HEK293 (cell line): ENCODE measurements around the gene PGAP6.

ENCODE experiments used
- CTCF ChIA-PET: fragments of 350-600 bp; formaldehyde crosslinking; extraction: SDS; loops from one replicate; lab custom pipeline; 2021; ENCODE audit warnings: antibody characterized with exemption; lab: Yijun Ruan, JAX
- POLR2A ChIA-PET: fragments of 300-600 bp; formaldehyde crosslinking; extraction: SDS; loops from one replicate; lab custom pipeline; 2020; ENCODE audit warnings: antibody characterized with exemption, inconsistent platforms; lab: Yijun Ruan, JAX
- H3K27ac ChIP-seq: fragments of 200-500 bp; sonication (Bioruptor generic); 2 replicates; pipeline ENCODE4 v1.5.1; 2014; ENCODE audit warnings: low read depth, low read length, control low read depth, inconsistent platforms; ENCODE audit errors: extremely low read depth
- H3K36me3 ChIP-seq, 2 experiments: fragments of 200-500 bp in 1 of 2; sonication (Bioruptor generic) in 1 of 2; 1 replicate in 1 of 2; 2 replicates in 1 of 2; pipeline ENCODE4 v1.5.1; 2014 to 2017; ENCODE audit warnings: inconsistent platforms in 2 of 2, low read length in 2 of 2; ENCODE audit not compliant: control insufficient read depth in 2 of 2, insufficient read depth in 1 of 2
- H3K4me1 ChIP-seq: fragments of 200-500 bp; sonication (Bioruptor generic); 2 replicates; pipeline ENCODE4 v1.5.1; 2014; ENCODE audit warnings: mild to moderate bottlenecking, low read length, inconsistent platforms; ENCODE audit not compliant: control insufficient read depth, insufficient read depth
- H3K4me3 ChIP-seq: 2 replicates; pipeline ENCODE4 v1.5.1; 2011; ENCODE audit warnings: low read depth, mild to moderate bottlenecking, control low read depth, low read length, moderate library complexity
- H3K9me3 ChIP-seq: fragments of 200-500 bp; sonication (Bioruptor generic); 2 replicates; pipeline ENCODE4 v1.5.1; 2014; ENCODE audit warnings: low read depth, low read length, inconsistent platforms; ENCODE audit not compliant: control insufficient read depth, insufficient read depth
- BCL11B ChIP-seq: fragments of 450-650 bp; formaldehyde crosslinking; IDR thresholded peaks from 2 replicates; pipeline ENCODE4 v1.5.1; 2016; ENCODE audit warnings: low read depth, missing biosample characterization, missing genetic modification characterization
- HOXD13 ChIP-seq: sonication (generic); formaldehyde crosslinking; IDR thresholded peaks from 2 replicates; pipeline ENCODE4 v1.8.0; 2022; ENCODE audit warnings: missing genetic modification reagents, borderline replicate concordance
- IKZF3 ChIP-seq: fragments of 450-650 bp; IDR thresholded peaks from 2 replicates; pipeline ENCODE4 v1.5.0; 2018; ENCODE audit warnings: missing biosample characterization, mild to moderate bottlenecking, missing genetic modification characterization, moderate library complexity
- SCRT2 ChIP-seq: fragments of 450-650 bp; formaldehyde crosslinking; IDR thresholded peaks from 2 replicates; pipeline ENCODE4 v1.5.1; 2016; ENCODE audit warnings: missing biosample characterization, missing genetic modification characterization
- ZFP69B ChIP-seq: fragments of 450-650 bp; formaldehyde crosslinking; IDR thresholded peaks from 2 replicates; pipeline ENCODE4 v1.5.1; 2016; ENCODE audit warnings: missing biosample characterization, missing genetic modification characterization
- ZNF121 ChIP-seq: fragments of 450-650 bp; formaldehyde crosslinking; IDR thresholded peaks from 2 replicates; pipeline ENCODE4 v1.5.1; 2016; ENCODE audit warnings: missing biosample characterization, missing genetic modification characterization
- ZNF155 ChIP-seq: fragments of 450-650 bp; formaldehyde crosslinking; IDR thresholded peaks from 2 replicates; pipeline ENCODE4 v1.5.1; 2016; ENCODE audit warnings: missing biosample characterization, missing genetic modification characterization
- ZNF202 ChIP-seq: fragments of 450-650 bp; formaldehyde crosslinking; IDR thresholded peaks from 2 replicates; pipeline ENCODE4 v1.5.1; 2016; ENCODE audit warnings: missing biosample characterization, missing genetic modification characterization, borderline replicate concordance
- ZNF521 ChIP-seq: fragments of 450-650 bp; formaldehyde crosslinking; IDR thresholded peaks from 2 replicates; pipeline ENCODE4 v1.5.1; 2017; ENCODE audit warnings: missing biosample characterization, mild to moderate bottlenecking, missing genetic modification characterization
- ZNF558 ChIP-seq: fragments of 450-650 bp; formaldehyde crosslinking; IDR thresholded peaks from 2 replicates; pipeline ENCODE4 v1.5.1; 2016; ENCODE audit warnings: missing biosample characterization, missing genetic modification characterization
- ZNF571 ChIP-seq: fragments of 450-650 bp; formaldehyde crosslinking; IDR thresholded peaks from 2 replicates; pipeline ENCODE4 v1.5.0; 2017; ENCODE audit warnings: missing biosample characterization, missing genetic modification characterization
- TF ChIP-seq, protein P1 (sequence below): fragments of 450-650 bp; formaldehyde crosslinking; IDR thresholded peaks from 2 replicates; pipeline ENCODE4 v1.5.1; 2016; ENCODE audit warnings: missing biosample characterization, missing genetic modification characterization
- TF ChIP-seq, protein P2 (sequence below): fragments of 450-650 bp; formaldehyde crosslinking; IDR thresholded peaks from 2 replicates; pipeline ENCODE4 v1.5.1; 2016; ENCODE audit warnings: missing biosample characterization, missing genetic modification characterization
- TF ChIP-seq, protein P3 (sequence below): fragments of 450-650 bp; formaldehyde crosslinking; IDR thresholded peaks from 2 replicates; pipeline ENCODE4 v1.5.1; 2016; ENCODE audit warnings: missing biosample characterization, missing genetic modification characterization
- TF ChIP-seq, protein P4 (sequence below): fragments of 450-650 bp; formaldehyde crosslinking; IDR thresholded peaks from 2 replicates; pipeline ENCODE4 v1.5.1; 2016; ENCODE audit warnings: missing biosample characterization, missing genetic modification characterization
- TF ChIP-seq, protein P5 (sequence below): fragments of 450-650 bp; formaldehyde crosslinking; IDR thresholded peaks from 2 replicates; pipeline ENCODE4 v1.5.1; 2016; ENCODE audit warnings: missing biosample characterization, missing genetic modification characterization

The PGAP6 gene

DNA sequence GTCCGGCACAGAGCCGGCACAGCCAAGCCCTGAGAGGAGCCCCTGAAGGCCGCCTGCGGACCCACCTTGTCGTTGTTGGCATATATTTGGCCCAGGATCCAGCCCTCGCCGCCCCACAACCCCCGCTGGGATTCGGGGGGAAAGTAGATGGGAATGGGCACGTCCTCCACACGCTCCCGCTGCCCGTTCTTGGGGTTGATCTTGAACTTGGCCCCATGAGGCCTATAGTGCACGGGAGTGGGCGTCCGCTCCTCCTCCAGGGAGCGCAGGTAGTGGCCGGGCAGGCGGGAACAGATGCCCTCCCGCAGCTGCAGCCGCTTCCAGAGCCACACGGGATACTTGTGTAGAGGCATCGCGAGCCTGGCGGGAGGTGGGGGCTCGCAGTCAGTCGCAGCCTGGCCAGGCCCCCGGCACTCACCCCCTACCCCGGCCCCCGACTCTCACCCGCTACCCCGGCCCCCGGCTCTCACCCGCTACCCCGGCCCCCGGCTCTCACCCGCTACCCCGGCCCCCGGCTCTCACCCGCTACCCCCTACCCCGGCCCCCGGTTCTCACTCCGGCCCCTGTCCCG is 11.8 kb downstream of the PGAP6 start (continued):
- TF ChIP-seq, protein P1, sequence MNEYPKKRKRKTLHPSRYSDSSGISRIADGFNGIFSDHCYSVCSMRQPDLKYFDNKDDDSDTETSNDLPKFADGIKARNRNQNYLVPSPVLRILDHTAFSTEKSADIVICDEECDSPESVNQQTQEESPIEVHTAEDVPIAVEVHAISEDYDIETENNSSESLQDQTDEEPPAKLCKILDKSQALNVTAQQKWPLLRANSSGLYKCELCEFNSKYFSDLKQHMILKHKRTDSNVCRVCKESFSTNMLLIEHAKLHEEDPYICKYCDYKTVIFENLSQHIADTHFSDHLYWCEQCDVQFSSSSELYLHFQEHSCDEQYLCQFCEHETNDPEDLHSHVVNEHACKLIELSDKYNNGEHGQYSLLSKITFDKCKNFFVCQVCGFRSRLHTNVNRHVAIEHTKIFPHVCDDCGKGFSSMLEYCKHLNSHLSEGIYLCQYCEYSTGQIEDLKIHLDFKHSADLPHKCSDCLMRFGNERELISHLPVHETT (tag by site-specific recombination): no peak
- TF ChIP-seq HOXD13 (no peak), ZNF521 (tag by site-specific recombination) (no peak), ZFP69B (tag by site-specific recombination) (no peak), IKZF3 (0 out of 2 replicates have a peak, but pooled peaks have one; percentile 29), ZNF121 (tag by site-specific recombination) (no peak)
- TF ChIP-seq, protein P2, sequence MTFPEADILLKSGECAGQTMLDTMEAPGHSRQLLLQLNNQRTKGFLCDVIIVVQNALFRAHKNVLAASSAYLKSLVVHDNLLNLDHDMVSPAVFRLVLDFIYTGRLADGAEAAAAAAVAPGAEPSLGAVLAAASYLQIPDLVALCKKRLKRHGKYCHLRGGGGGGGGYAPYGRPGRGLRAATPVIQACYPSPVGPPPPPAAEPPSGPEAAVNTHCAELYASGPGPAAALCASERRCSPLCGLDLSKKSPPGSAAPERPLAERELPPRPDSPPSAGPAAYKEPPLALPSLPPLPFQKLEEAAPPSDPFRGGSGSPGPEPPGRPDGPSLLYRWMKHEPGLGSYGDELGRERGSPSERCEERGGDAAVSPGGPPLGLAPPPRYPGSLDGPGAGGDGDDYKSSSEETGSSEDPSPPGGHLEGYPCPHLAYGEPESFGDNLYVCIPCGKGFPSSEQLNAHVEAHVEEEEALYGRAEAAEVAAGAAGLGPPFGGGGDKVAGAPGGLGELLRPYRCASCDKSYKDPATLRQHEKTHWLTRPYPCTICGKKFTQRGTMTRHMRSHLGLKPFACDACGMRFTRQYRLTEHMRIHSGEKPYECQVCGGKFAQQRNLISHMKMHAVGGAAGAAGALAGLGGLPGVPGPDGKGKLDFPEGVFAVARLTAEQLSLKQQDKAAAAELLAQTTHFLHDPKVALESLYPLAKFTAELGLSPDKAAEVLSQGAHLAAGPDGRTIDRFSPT (tag by site-specific recombination): no peak
- TF ChIP-seq, protein P3, sequence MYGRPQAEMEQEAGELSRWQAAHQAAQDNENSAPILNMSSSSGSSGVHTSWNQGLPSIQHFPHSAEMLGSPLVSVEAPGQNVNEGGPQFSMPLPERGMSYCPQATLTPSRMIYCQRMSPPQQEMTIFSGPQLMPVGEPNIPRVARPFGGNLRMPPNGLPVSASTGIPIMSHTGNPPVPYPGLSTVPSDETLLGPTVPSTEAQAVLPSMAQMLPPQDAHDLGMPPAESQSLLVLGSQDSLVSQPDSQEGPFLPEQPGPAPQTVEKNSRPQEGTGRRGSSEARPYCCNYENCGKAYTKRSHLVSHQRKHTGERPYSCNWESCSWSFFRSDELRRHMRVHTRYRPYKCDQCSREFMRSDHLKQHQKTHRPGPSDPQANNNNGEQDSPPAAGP: no peak

DNA sequence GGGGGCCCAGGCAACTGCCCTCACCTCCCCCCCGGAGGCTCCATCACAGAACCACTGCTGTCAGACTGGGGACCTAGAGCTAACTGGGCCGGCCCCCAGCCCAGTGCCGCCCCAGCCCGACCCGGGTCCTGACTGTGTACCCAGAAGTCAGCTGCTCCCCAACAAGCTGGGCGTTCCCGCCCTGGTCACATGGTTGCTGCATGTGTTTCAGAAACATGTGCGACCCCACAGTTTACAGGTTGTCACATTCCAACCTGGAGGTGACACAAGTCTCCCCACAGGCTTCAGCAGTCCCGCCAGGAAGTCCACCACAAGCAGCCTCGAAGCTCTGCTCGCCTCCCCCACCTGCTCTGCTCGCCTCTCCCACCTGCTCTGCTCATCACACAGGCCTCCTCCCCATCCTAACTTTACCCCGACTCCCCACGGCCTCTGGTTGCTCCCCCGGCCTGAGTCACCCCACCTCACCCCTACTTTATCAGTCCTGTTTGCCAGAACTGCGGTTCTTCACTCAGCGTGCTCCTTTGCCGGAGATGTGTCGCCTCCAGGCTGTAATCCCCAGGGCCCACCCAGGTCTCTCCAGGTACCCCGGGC is 12.4 kb downstream of the PGAP6 start:
- Histone ChIP-seq H3K4me3 (peak overlapping the region; percentile 47), H3K36me3 (peaks cover 6 to 68% of the 10 kb centered on the region in 2 experiments; a peak in 2 of 3 replicates), H3K27ac (peak overlapping the region; percentile 64; the same call in 1 of the 2 replicates), H3K9me3 (no peaks in the 10 kb centered on the region), H3K4me1 (peaks cover 3% of the 10 kb centered on the region)
- CTCF ChIA-PET: interaction anchor here (1.2 kb wide), 1 partner anchor 19 kb away, joined by 4 read pairs; no protein-coding TSS in a partner anchor
- POLR2A ChIA-PET: no interaction called here
- TF ChIP-seq ZNF571 (no peak), SCRT2 (tag by site-specific recombination) (0 out of 2 replicates have a peak, but pooled peaks have one; percentile 8), BCL11B (no peak), ZNF155 (no peak), ZNF558 (tag by site-specific recombination) (no peak), ZNF202 (tag by site-specific recombination) (no peak)
- TF ChIP-seq, protein P4, sequence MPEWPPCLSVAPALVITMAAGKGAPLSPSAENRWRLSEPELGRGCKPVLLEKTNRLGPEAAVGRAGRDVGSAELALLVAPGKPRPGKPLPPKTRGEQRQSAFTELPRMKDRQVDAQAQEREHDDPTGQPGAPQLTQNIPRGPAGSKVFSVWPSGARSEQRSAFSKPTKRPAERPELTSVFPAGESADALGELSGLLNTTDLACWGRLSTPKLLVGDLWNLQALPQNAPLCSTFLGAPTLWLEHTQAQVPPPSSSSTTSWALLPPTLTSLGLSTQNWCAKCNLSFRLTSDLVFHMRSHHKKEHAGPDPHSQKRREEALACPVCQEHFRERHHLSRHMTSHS (tag by site-specific recombination): no peak
- TF ChIP-seq, protein P5, sequence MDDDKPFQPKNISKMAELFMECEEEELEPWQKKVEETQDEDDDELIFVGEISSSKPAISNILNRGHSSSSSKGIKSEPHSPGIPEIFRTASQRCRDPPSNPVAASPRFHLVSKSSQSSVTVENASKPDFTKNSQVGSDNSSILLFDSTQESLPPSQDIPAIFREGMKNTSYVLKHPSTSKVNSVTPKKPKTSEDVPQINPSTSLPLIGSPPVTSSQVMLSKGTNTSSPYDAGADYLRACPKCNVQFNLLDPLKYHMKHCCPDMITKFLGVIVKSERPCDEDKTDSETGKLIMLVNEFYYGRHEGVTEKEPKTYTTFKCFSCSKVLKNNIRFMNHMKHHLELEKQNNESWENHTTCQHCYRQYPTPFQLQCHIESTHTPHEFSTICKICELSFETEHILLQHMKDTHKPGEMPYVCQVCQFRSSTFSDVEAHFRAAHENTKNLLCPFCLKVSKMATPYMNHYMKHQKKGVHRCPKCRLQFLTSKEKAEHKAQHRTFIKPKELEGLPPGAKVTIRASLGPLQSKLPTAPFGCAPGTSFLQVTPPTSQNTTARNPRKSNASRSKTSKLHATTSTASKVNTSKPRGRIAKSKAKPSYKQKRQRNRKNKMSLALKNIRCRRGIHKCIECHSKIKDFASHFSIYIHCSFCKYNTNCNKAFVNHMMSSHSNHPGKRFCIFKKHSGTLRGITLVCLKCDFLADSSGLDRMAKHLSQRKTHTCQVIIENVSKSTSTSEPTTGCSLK (tag by site-specific recombination): no peak
